ENCODE results near the gene GOLGA8B.
"Not testable (repeated sequence)": the region's sequence is repeated elsewhere in the genome, so short reads cannot be mapped to it uniquely, and the experiment has no call there.

The GOLGA8B gene

GRCh38 chr15:34583399-34584329 is at the start of gene GOLGA8B:
Gene GOLGA8B (minus strand): TSS chr15:34583651. CDS start chr15:34535912, 47,739 bp downstream.
- peak; percentile 67 for DNase-seq

- DNase-seq, result not testable (repeated sequence)
These were observed 49.7 kb upstream of the GOLGA8B start for GRCh38 chr15:34633165-34633564.

- DNase-seq, result no peak
These were observed 45.2 kb upstream of the GOLGA8B start for GRCh38 chr15:34628577-34629152.

- no peak for DNase-seq
These were observed 41.6 kb upstream of the GOLGA8B start for GRCh38 chr15:34625007-34625406.

- DNase-seq, result no peak
These were observed 38.2 kb upstream of the GOLGA8B start for GRCh38 chr15:34621675-34622074.

- DNase-seq, result no peak
These were observed 37.4 kb upstream of the GOLGA8B start for GRCh38 chr15:34620814-34621213.

- DNase-seq, result no peak
These were observed 36.7 kb upstream of the GOLGA8B start for GRCh38 chr15:34620142-34620541.

- DNase-seq, result no peak
These were observed 35.7 kb upstream of the GOLGA8B start for GRCh38 chr15:34619151-34619550.

GRCh38 chr15:34618073-34618472 is 34.6 kb upstream of the GOLGA8B start:
- DNase-seq, result no peak

GRCh38 chr15:34616613-34617012 is 33.2 kb upstream of the GOLGA8B start:
- DNase-seq, result no peak

GRCh38 chr15:34613997-34614396 is 30.5 kb upstream of the GOLGA8B start:
- no peak for DNase-seq

GRCh38 chr15:34613301-34613700 is 29.9 kb upstream of the GOLGA8B start:
- no peak for DNase-seq

- DNase-seq, result no peak
These were observed 26.9 kb upstream of the GOLGA8B start for GRCh38 chr15:34610354-34610753.

GRCh38 chr15:34609102-34610057 is 25.9 kb upstream of the GOLGA8B start:
- no peak for DNase-seq

- DNase-seq, result no peak
These were observed 25.1 kb upstream of the GOLGA8B start for GRCh38 chr15:34608517-34608916.

GRCh38 chr15:34607832-34608231 is 24.4 kb upstream of the GOLGA8B start:
- DNase-seq, result no peak

- DNase-seq, result no peak
These were observed 23.1 kb upstream of the GOLGA8B start for GRCh38 chr15:34606545-34606944.

GRCh38 chr15:34606131-34606530 is 22.7 kb upstream of the GOLGA8B start:
- DNase-seq, result no peak

- no peak for DNase-seq
These were observed 19.6 kb upstream of the GOLGA8B start for GRCh38 chr15:34603095-34603494.

- DNase-seq, result no peak
These were observed 17.5 kb upstream of the GOLGA8B start for GRCh38 chr15:34600923-34601322.

GRCh38 chr15:34598799-34599585 is 15.5 kb upstream of the GOLGA8B start:
- no peak for DNase-seq

GRCh38 chr15:34597316-34597715 is 13.9 kb upstream of the GOLGA8B start:
- DNase-seq, result no peak
